NCI-H510A treated with DMSO at 0.1 percent for 48 hours (cell line): ENCODE results near the gene MCCD1.
"Not testable (repeated sequence)": the region's sequence is repeated elsewhere in the genome, so short reads cannot be mapped to it uniquely, and the experiment has no call there.

ENCODE experiments used
- DNase-seq: peaks from one replicate; lab custom pipeline; 2025; lab: John Stamatoyannopoulos, UW

MCCD1 gene

DNA sequence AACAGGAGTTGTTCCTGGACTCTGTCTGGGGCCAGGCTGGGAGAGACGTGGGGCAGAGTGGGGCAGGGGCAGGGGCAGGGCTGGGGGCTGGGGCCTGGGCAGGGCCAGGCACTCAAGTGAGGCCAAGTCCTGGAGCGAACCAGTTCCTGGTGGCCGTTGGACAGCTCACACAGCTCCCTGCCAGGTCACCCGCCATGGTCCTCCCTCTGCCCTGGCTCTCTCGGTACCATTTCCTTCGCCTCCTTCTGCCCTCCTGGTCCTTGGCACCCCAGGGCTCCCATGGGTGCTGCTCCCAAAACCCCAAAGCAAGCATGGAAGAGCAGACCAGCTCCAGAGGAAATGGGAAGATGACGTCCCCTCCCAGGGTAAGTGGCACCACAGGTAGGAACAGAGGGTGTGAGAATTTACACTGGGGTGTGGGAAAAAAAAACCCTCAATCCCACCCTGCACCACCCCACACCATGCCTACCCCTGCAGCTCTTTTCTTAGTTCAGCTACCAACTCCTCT, at the start of gene MCCD1:
TSS of gene MCCD1 (plus strand) at position 142 of the 508 bp plus-strand sequence. CDS start at position 195, 53 bp downstream.
- no peak for DNase-seq

DNA sequence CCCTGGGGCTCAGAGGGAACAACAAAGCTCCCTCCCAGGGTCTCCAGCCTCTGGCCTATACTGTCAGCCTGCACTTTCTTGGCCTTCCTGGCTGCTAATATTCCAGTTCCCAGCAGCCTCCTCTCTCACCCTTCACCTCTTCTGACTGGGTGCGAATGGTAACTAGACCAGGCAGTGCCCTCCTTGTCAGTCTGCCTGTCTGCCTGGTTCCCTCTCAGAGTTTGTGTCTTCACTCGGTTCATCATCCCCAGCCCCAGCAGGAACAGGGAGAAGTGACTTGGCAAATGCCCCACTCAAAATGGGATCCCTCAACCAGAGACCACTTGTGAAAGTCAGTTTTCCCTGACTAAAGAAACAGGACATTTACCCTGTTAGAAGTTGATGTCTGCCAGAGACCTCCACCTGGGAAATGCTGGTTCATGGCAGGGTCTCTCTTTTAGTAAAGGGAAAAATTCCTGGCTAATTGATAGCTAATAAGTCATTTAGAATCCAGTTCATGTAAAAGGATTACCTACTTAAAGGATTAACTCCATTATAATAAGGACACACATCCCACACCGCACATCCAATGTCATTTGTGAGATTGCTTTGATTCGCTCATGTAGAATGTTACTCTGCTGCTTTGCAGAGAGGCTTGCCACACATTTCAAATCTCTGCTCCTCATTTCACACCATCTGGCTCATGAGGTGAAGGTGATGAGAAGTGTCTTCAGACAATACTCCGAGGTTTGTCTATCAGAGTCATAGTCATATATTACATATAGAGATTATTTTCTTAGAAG, 49.4 kb upstream of the MCCD1 start:
- DNase-seq: no peak

DNA sequence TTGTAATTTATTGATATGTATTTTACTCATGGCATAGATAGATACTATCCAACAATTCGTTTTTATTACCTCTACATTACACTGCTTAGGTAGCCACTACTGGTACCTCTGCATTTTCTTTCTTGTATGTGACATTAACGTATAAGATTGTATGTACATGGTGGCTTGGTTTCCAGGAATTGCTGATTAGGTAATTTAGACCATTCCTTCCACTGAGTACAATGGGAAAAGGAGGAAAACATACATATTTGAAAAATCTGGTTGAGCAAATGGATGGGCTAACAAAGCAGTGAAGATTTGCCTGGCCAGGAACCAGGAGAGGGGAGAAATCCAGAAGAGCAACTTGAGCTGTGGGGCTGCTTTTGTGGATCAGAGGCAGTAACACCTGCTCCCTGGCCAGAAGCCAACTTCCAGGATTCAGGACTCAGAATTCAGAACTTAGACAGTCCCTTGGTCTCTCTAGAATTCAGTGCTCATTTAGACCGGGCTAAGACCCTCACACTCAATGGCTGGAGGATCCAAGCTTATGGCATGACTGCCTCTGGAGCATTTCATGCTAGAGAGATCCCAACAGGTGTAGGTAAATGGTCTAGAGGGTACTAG, 48.7 kb upstream of the MCCD1 start:
- no peak for DNase-seq

- DNase-seq: no peak
Observed at GRCh38 chr6:31480574-31480973, 48.2 kb upstream of the MCCD1 start.

DNA sequence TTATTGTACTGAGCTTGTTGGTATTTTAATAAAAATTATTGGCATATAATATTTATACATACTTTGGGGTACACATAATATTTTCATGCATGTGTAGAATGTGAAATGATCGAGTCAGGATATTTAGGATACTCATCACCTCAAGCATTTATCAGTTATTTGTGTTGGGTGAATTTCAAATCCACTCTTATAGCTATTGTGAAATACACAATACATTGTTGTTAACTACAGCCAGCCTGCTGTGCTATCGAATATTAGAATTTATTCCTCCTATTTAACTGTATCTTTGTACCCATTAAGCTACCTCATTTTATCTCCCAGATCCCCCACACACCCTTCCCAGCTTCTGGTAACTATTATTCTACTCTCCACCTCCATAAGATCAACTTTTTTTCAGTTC, 45.4 kb upstream of the MCCD1 start:
- no peak for DNase-seq

DNA sequence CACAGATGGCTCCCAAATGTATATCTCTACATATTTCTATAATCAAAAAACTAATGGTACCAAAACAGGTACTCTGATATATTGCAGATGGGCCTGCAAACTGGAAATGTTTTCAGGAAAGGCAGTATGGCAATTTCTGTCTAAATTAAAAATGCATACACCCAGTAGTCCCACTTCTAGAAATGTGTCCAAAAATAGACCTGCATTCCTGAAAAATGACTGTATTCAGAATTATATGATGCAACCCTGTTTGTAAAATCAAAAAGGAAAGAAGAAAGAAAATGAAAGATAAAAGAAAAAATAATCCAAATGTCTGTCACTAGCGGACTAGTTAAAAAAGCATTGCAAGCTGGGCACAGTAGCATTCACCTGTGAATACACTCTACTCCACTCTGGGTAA, 43.7 kb upstream of the MCCD1 start:
- no peak for DNase-seq

GRCh38 chr6:31486065-31486837, 42.5 kb upstream of the MCCD1 start:
- not testable (repeated sequence) for DNase-seq

GRCh38 chr6:31487674-31488073, 41.1 kb upstream of the MCCD1 start:
- DNase-seq: not testable (repeated sequence)

DNA sequence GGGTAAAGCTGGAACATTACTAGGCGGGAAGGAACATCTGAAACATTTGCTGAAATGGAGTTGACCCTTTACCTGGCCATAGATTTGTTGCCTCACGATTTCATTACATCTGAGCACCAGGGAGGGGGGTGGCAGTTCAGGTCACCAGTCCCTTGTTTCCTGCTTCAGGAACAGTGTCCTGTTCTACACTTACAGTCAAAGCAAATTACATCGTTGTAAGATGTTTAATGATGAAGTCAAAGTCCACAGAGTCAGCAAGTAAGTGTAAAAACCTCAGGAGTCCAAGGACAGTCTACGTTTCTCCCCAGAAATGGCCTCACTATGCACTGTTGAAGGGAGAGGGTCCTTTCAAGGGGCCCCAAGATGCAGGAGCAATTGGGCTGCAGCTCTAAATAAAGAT, 39.7 kb upstream of the MCCD1 start:
- DNase-seq: no peak

GRCh38 chr6:31490115-31490873, 38.5 kb upstream of the MCCD1 start:
- DNase-seq: no peak

DNA sequence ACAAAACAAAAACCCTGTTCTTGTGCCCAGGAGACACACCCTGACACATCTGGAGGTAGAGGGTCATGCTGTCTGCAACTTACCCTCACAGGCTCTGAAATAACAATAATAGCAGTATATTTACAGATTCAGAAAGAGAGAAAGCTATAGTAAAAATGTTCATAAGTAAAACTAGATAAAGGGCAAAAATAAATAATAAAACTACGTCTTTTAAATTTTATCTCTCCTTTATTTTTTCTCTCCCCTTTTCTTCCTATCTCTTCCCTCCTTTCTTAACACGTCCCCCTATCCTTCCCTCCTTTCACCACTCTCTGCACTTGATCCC, 35.2 kb upstream of the MCCD1 start:
- DNase-seq: not testable (repeated sequence)

DNA sequence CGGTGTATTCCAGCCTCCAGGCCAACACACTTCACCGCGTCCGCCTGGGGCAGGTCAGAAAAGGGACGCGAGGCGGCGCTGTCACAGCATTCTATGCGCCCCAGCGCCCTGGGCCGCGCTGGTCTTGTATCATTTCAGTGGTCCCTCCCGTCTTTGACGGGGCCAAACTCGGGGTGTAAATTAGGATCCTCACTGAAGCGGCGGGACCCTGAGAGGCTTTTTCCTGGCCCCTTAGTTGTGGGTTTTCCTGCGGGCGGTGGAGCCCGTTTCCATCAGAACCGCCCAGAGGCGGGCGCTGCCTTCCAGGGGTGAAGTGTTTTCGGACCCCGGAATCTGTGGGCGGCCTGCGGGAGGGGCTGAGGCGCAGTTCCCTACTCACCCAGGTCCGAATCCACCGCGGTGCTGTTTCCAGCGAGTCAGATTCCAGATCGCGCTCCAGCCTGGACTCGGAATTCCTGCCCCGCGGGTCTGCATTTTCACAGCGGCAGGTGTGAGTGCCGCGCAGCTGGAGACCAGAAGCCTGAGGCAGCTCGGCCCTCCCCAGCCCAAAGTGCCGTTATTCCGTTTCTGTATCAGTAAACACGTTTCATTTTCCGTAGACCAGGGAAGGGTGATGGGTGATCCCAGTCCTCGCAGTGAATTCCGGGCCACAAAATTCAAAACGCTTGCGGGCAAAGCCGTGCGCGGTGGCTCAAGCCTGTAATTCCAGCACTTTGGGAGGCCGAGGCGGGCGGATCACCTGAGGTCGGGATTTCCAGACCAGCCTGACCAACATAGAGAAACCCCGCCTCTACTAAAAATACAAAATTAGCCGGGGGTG, 34.7 kb upstream of the MCCD1 start:
- DNase-seq: peak; percentile 74

GRCh38 chr6:31495580-31495979, 33.2 kb upstream of the MCCD1 start:
- DNase-seq: no peak

DNA sequence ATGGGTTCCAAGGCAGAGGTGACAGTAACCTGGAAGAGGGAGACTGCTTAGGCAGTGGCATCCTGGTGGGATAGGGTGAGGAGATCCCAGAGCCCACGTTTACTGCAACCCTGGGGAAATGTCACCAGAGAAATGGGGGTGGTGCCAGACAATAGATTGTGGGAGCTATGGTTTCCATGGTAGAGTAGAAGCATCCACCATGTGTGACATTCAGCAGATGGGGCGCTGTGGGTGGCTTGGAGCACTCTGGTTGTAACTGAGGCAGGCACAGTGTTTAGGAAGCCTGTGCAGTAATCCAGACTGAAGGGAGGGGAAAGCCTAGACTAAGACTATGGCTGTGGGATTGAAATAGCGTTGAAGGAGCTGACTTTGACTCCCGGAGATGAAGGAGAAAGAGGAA, 31.9 kb upstream of the MCCD1 start:
- DNase-seq: not testable (repeated sequence)

DNA sequence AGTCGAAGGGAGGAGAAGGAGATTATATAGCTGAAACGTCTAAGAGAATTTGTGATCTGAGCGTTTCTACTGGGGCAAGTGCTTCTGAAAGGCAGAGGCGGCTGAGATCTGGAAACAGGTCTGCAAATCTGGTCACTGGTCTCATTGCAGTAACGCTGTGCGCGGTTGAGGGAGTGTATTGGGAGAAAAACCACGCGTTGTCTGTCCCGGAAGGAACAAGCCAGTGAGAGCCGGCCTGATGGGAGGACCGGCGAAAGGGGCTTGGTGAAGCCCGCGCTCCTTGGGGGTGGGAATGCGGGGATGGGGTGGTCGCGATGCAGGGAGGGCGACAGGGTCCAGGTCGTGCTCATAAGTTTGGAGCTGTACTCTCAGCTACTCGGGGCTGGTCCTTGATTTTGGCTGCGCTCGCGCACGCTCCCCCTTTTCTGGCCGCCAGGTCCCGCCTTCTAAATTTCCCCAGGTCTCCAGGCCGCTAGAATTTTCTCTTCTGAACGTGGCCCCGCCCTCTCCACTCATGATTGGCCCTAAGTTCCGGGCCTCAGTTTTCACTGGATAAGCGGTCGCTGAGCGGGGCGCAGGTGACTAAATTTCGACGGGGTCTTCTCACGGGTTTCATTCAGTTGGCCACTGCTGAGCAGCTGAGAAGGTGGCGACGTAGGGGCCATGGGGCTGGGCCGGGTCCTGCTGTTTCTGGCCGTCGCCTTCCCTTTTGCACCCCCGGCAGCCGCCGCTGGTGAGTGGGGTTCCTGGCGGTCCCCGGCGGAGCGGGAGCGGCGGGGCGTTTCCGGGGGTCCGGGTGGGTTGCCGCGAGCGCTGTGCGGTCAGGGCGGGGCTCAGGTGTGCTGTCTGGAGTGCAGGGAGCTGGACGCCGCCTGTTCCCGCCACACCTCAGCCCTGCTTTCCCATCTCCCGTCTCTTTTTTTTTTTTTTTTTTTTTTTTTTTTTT, 31.0 kb upstream of the MCCD1 start, which contains the start of gene MICB:
TSS of gene MICB (plus strand) at position 615 of the 946 bp plus-strand sequence. CDS start at position 664, 49 bp downstream.
- DNase-seq: peak; percentile 34

- no peak for DNase-seq
Observed at GRCh38 chr6:31498748-31499147, 30.0 kb upstream of the MCCD1 start.

DNA sequence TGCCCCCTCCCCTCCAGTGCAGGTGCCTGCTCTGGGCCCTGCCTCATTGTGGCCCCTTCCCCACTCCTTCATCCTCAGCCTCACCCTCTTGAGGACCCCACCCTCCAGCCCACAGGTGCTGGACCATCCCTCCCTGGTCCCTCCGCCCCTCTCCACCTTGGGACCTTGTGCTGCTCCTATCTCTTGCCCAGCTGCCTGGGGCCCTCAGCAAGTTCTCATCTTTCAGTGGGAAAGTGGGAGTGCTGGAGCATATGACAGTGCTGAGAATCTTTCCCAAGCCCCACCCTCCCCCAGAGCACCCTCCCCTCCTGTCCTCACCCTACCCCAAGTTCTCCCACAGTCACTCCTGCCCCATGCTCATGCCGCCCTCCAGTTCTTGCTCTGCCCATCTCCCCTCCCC, 29.1 kb upstream of the MCCD1 start:
- DNase-seq: not testable (repeated sequence)

- DNase-seq: no peak
Observed at GRCh38 chr6:31502586-31502985, 26.2 kb upstream of the MCCD1 start.

GRCh38 chr6:31509036-31509435, 19.7 kb upstream of the MCCD1 start:
- not testable (repeated sequence) for DNase-seq

DNA sequence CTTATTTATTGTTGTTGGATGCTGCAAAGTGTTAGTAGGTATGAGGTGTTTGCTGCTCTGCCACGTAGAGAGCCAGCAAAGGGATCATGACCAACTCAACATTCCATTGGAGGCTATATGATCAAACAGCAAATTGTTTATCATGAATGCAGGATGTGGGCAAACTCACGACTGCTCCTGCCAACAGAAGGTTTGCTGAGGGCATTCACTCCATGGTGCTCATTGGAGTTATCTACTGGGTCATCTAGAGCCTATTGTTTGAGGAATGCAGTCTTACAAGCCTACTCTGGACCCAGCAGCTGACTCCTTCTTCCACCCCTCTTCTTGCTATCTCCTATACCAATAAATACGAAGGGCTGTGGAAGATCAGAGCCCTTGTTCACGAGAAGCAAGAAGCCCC, 18.8 kb upstream of the MCCD1 start:
- DNase-seq: no peak
